Renal cortex interstitium (tissue), 11 donors: Measurements from ENCODE around the gene ADD2. TPM values are rescaled to one million over a fixed set of nuclear protein-coding genes. Genes with fewer than 3 reads are reported as not detected.
"Not testable (repeated sequence)": the region's sequence is repeated elsewhere in the genome, so short reads cannot be mapped to it uniquely, and the experiment has no call there.

Experiments used
- DNase-seq, 11 donors: peaks; one replicate each; pipeline ENCODE4 v3.0.0-alpha.2; 2013; ENCODE audit warnings: low read depth in 9 of 11, low spot score in 4 of 11; ENCODE audit errors: extremely low read depth in 1 of 11
- polyA plus RNA-seq, 3 donors: library from polyadenylated mRNA; unstranded; fragments of 120-200 nt; gene quantifications; one replicate each; pipeline ENCODE4 v1.2.1, GENCODE V29; 2013; ENCODE audit not compliant: insufficient read length in 3 of 3

Gene ADD2
- polyA plus RNA-seq, 3 donors = 6.0 to 8.3 (median 6.2) TPM

DNA sequence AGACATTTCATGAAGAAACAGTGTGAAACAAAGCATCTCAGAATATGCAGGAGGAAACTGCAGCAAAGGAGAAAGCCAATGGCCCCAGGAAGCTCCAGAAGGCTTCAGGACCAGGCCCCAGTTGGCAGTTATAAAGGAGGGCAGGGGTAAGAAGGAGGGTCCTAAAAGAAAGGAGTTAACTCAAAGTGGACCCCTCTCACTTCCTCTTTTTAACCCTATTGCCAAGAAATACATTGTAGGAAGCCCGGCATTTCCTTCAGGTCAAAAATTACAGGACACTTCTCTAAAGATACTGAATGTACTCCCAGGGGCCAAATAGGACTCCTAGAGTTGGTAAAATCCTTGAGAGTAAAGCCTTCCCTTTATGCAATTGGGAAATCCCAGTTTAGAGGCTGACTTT is 137.2 kb downstream of the ADD2 start:
- DNase-seq = no peak

DNA sequence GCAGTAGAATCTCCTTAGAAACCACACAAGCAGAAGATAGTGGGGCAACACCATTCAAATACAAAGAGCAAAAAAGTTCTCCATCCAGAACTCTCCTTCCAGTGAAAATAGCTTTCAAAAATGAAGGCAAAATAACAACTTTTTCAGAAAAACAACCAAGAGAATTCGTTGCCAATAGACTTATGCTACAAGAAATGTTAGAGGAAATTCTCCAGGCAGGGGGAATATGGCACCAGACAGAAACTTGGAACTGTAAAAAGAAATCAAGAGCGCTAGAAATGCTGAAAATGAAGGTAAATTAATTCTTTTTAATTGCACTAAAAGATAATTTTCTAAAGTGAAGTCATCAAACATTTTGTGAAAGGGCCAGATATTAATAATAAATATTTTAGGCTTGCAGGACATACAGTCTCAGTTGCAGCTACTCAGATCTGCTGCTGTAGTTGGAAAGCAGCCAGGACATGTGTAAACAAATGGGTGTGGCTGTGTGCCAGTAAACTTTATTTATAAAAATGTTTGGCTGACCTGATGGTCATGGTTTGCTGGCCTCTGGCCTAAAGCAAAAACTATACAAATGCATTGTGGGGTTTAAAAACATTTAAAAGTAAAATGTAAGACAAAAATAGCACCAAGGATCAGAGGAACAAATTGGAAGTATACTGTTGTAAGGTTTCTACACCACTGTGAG is 140.6 kb downstream of the ADD2 start:
- no peak for DNase-seq

DNA sequence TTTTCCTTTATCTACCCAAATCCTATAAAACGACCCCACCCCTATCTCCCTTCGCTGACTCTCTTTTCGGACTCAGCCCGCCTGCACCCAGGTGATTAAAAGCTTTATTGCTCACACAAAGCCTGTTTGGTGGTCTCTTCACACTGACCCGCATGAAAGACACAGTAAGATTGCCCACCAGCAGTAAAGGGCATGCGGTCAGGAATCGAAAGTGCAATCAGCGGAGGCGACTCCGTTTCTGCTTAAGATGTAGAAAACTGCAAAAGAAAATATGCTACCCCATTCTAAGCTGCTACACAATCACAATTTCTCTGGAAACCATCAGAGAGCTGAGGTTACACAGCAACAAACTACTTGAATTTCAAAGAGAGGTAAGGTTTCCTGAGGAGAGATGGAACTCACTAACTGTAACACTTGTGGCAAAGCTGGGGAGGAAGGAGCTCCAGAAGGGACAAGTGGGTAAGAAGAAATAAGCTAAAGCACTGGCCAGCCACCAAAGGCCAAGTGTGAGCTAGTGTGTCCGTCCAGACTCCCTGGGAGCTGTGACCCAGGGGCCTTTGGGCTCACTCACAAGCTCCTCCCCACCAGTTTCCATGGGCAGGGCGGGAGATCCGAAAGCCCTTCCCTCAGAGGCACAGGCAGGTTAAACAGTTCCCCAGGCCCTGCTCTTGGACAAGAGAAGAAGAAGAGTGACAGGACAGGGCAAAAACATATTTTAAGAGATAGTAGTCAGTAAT is 141.6 kb downstream of the ADD2 start:
- DNase-seq = no peak

DNA sequence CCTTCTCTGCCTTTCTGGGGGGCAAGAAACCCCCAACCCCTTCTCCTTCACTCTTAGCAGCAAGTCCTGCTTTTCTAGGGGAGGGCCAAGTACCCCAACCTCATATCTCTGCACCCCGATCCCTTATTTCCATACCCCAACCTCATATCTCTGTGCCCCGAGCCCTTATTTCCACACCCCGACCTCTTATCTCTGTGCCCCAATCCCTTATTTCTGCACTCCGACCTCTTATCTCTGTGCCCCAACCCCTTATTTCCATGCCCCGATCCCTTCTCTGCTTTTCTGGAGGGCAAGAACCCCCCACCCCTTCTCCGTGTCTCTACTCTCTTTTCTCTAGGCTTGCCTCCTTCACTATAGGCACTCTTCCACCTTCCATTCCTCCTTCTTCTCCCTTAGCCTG is 146.5 kb downstream of the ADD2 start:
- DNase-seq = not testable (repeated sequence)

DNA sequence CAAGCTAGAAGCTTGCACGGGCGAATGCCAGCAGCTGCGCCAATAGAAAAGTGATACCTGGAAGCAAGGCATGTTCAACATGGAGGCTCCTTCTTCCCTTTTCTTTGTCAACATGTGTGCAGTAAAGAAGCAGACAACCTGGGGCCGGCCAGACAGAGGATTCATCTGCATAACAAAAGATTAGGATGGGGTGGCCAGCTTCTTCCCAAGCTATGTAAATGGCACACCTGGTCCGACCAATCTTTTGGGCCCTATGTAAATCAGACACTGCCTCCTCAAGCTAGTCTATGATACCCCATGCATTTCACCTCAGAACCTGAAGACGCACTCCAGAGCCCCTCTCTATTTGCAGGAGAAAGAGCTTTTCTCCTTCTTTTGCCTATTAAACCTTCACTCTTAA is 148.0 kb downstream of the ADD2 start:
- DNase-seq = no peak

DNA sequence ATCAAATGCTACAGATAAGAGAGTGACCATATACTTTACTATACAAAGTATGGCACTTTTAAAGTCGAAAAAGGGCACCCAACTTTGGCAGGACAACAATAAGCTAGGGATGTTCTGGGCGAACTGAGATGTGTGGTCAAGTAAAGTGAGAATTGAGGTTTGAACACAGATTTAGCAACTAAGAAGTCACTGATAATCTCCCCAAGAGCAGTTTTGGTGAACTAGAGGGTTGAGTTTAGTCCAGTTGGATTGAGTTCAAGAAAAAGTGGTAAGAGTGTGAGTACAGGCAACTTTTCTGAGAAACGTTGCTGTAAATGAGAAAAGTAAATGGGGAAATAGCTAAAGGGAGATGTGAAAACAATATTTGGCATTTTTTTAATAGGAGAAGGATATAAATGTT is 148.8 kb downstream of the ADD2 start:
- DNase-seq = no peak

DNA sequence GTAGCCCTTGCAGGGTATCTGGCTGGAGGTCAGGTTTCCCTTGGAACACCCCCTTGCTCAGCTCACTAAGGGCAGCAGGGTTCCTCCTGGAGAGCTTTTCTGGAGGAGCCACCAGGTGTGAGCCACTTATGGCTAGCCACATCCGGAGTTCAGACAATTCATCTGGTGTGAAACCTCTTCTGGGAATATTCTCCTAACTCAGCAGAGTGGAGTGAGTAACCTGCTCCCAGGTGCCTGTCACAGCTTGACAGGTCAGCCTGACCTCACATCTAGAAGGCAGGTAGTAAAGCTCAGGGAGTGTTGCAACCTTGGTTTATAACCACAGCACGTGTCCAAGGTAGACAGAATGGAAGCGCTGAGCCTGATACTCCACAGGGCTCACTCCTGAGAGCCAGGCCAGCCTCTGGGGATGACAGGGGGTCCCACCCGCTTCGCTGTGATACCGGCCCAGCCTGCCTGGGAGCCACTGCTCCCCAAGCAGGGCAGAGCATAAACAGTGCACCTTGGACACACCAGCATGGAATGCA is 151.8 kb downstream of the ADD2 start:
- DNase-seq = no peak

DNA sequence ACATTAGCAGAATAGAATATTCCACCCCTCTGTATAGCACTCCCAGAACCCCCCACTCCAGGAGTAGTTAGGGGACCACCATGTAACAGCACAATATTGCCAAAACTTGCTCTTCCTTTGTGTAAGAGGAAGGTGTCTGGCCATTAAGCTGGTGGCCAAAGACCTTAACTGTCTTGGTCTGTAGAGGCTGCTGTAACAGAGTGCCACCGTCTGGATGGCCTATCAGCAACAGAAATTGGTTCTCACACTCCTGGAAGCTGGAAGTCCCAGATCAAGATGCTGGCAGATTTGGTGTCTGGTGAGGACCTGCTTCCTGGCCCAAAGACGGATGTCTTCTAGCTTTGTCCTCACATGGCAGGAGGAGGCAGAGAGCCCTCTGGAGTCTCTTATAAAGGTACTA is 152.8 kb downstream of the ADD2 start:
- DNase-seq = no peak

DNA sequence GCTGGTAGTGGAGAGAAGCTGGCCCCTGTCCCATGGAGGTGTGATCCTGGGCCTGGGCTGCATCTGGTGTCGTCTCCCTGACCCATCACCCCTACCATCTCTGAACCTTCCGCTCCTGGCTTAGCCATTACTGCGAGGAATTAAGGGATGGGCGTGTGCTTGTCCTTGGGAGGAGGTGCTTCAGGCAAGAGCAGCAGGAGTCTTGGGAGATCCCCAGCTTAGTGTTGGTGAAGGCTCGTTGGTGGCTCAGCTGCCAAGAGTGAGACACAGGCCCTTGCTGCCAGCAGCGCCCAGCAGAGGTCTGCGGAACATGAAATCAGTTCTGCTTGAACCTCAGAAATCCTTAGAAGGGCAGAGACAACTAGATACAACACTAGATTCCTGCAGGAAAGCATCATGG is 154.5 kb downstream of the ADD2 start:
- DNase-seq = no peak

DNA sequence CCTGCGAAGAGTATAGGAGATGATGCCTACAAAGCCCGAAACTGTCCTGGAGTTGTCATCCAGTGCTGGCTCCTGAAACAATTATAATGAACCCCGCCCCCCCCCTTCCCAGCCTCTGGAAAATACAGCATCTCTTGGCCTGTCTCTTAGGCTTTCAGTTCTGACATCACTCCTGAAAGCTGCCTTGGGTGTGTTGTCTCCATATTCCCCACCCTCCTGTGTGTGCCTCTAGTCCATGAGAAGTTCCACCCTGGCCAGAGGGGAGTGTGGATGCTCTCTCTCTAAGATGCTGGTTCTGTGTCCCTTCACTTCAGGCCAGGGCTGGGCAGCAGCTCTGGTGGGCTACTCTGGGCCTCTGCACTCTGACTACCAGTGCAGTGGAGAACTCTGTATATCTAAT is 155.4 kb downstream of the ADD2 start:
- DNase-seq = no peak

DNA sequence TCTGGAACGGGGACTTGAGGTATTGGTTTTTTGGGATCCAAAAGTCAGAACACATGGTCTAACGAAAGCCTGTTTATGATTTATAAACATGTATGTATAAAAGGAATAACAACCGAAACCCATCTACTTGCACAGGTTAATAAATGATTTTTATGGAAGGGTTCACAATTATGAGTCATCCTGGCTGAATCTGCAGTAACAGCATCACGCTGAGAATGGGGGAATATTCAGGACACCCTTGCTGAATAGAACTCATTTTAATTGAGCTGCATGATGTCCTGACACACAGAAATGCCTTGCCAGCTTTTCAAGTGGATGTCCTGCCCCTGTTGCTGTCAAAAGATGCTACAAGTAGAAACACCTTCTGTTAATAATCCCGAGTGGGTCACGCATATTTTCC is 159.6 kb downstream of the ADD2 start:
- DNase-seq = no peak

DNA sequence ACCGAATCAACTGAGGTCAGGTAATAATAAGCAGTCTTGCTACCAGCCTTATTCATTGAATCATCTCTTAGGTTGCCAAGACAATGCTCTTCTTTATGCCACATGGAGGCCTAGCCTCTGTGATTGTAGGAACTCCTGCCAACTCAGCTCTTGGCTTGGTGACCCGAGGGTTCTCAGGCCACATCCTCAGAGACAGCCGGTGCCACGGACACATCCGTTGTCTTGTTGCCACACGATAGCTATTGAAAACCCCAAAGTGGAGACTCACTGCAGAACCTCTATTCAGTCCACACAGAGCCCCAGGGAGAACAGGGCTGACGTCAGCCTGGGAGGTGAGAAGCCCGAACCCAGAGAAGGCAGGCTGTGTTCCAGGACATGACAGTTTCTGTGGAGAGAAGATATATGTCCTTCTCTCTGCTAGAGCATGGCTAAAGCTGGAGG is 160.9 kb downstream of the ADD2 start:
- DNase-seq = no peak

Other genes starting within 250 kb of the ADD2 start
- 10 to 100 TPM; 17.0 to 21.2 (median 19.2) TPM for gene TGFA, start 214.4 kb downstream of the ADD2 start, polyA plus RNA-seq
- gene FIGLA, start 22.4 kb upstream of the ADD2 start, polyA plus RNA-seq = not detected
- under 1 TPM in 2 of 3 donors, not detected in 1; 0.04 to 0.09 TPM for gene CLEC4F, start 52.4 kb upstream of the ADD2 start, polyA plus RNA-seq
- gene CD207, start 67.6 kb upstream of the ADD2 start, polyA plus RNA-seq = under 1 TPM in 1 of 3 donors, not detected in 2; 0.09 TPM
- gene VAX2, start 132.4 kb upstream of the ADD2 start, polyA plus RNA-seq = 1 to 10 TPM in 2 of 3 donors, under 1 TPM in 1; 0.39 to 1.3 (median 1.2) TPM
- 10 to 100 TPM; 52.2 to 78.1 (median 70.7) TPM for gene ATP6V1B1, start 167.7 kb upstream of the ADD2 start, polyA plus RNA-seq
- 1 to 10 TPM in 1 of 3 donors, under 1 TPM in 2; 0.75 to 1.6 (median 0.90) TPM for gene ANKRD53, start 210.4 kb upstream of the ADD2 start, polyA plus RNA-seq
- 10 to 100 TPM; 49.8 to 55.9 (median 52.1) TPM for gene TEX261, start 226.7 kb upstream of the ADD2 start, polyA plus RNA-seq